Measurements from ENCODE around the gene NRXN2. TPM values are rescaled to one million over a fixed set of nuclear protein-coding genes. Genes with fewer than 3 reads are reported as not detected.
A peak's percentile ranks its signal among the peaks of the same experiment; 100 is the strongest.

The NRXN2 gene
- polyA plus RNA-seq, 4 donors: 15.1 to 55.2 (median 18.8) TPM

DNA sequence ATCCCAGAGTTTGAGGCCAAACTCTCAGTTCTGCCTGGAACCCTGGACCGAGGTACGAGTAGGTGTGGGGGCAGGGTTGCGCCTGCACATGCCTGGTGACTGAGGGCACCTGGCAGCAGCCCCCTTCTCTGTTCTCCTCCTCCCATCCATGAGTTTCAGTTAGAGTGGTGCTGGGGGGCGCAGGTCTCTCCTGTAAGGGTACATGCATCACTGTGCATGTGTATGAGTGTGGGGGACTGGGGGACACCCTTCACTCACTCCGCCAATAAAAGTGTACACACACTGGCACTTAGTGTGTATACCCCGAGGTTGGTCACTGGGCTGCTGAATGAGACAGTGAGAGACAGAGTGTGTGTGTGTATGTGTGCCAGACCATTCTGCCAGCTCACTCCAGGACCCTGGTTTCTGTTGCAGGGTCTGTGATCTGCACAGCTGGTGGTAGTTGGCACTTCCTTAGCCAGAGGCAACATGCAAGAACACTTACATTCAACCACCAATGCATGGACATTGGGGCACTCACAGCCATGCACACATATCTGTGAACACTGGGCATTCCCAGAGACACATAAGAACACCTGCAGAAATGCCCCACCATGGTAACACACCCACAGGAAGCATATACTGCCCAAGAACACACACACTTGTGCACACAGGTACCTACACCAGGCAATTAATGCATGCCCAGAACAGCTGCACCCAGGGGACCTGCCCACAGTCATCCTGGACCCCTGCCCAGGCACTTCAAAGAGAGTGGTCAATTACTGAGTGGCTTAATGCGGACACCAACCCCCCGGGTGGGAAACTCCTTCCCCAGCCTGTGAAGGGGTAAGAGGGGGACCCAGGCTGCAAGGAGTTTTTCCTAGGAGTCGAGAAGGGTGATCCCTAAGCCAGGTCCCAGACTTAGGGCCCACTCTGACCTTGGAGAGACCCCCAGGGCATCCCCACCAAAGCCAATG is 1.2 kb upstream of the NRXN2 start:
- no peak for DNase-seq (ENCODE audit: low read depth in 4 of 4, low spot score in 3 of 4)

DNA sequence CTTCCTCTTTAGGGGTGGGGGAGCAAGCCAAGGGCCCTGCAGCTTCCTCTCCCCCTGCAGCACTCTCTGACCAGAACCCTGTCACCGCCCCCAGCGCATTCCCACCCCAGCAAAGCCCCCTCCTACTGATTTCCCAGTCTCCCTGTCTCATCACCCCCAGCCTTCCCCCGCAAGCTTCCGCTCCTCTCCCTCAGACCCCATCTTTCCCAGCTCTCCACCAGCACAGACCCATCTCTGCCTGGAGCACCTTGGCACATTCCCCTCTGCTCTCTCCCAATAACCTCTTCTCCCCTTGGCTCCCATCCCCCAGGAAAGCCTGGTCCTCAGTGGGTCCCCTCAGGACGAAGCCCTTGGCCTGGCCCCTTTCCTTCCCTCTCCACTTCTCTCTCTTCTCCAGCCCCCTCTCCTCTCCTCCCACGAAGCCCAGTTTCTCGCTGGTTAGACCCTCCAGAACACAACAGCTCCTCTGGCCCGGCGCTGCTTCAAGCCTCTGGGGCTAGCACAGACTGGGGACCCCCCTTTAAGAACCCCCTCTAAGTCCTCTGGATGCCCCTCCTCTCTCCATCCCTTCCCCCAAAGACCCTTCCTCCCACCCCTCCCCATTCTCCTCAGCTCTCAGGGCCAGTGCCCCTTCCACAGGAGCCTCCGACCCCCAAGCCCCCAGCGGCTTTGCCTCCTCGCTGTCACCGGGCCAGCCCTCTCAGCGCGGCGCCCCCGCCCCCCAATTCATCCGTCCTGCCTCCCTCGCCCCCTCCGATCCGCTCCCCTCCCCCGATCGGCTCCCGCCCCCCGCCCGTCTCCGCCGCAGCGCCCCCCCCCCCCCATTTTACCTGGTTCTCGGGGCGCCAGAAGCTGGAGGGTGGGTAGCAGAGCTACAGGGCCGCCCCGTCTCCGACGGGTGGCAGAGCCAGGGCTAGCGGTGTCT is 594 bp downstream of the NRXN2 start:
- no peak for DNase-seq (ENCODE audit: low read depth in 4 of 4, low spot score in 3 of 4)

DNA sequence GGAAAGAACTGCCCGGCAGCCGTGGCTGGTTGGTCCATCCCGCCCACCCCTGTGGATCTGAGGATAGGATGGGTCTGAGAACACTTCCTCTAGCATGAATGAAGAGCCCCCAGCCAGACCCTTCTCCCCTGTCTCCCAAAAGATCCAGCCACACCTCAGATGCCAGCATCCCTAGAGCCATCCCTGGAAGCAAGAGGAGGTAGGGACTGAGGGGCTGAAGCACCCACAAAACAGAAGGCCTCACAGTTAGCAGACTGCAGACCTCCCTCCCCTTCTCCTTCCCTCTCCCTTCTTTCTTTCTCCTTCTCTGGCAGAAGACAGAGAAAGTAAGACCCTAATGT is 1.7 kb downstream of the NRXN2 start:
- DNase-seq (ENCODE audit: low read depth in 4 of 4, low spot score in 3 of 4): no peak

DNA sequence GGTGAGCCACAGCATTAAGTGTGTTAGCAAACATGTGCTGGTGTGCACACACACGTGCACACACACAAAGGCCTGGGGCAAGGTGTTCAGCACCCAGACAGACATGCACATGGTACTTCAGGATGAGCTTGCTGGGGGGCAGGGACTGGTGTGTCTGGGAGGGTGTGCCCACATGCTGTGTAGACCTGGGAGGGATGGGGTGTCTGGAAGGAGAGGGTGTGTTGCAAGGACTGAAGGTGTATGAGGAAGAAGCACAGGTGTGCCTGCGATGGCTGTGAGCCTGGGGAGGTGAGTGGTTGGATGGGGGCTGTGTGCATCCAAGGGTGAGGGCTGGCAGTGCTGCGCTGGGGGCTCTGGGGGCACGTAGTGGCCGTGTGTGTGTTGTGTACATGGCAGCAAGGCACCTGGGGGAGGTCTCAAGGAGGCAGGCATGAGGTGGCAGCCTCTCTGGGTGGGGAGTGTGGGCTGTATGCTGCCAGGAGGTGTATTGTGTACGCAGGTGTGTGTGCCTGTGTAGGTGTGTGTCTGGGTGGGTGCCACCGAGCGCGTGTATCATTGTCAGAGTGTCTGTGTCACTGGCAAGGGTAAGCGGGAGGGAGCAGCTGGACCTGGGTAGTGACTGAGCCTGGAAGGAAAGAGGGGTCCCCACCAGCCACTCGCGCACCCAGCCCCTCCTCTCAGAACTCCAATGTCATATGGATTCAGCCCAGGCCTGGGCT is 2.2 kb downstream of the NRXN2 start:
- DNase-seq (ENCODE audit: low read depth in 4 of 4, low spot score in 3 of 4): no peak

DNA sequence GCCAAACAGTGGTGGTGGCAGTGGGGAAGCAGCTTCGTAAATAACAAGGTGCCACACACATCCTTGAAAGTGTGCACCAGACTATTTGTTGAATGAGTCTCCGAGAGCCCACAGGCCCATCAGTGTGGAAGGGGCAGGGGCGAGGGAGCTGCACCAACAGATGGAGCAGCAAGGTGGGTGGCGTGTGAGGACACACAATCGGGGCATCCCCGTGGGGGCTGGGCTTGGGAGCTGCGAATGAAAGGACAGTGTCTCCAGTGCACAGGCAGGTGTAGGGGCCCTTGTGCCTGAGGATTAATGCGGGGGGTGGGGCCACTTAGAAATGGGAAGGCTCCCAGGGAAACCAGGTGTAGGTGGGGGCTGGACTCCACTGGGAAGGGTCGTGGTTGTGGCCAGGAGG is 2.8 kb downstream of the NRXN2 start:
- DNase-seq (ENCODE audit: low read depth in 4 of 4, low spot score in 3 of 4): no peak

DNA sequence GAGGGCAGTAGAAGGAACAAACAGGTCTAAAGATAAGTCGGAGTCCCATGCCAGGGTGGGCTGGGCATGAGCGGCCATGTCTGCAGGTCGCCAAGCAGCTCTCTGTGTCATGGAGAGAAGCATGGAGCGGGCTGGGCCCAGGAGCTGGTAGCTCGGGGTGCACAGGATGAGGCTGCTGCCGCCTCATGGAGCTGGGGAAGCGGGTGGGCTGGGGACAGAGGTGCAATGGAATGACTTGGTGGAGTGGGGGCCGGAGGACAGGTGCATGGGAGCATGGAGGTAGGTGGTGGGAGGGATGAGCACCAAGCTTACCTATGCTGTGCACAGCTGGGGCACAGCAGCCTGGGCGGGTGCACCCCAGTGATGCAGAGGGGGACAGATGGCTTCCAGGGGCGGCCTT is 3.6 kb downstream of the NRXN2 start:
- DNase-seq (ENCODE audit: low read depth in 4 of 4, low spot score in 3 of 4): no peak

DNA sequence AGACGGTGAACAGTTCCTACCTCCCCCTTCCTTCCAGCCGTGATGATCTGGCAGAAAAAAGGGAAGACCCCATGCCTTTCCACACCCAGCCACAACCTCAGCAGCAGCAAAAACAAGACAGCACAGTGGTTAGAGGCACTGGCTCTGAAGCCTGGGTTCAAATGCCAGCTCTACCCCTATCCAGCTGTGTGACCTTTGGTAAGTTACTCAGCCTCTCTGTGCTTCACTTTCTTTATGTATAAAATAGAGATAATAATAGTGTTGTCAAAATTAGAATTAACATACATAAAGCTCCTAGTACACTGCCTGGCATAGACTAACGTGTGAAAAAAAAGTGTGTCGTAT is 4.2 kb downstream of the NRXN2 start:
- no peak for DNase-seq (ENCODE audit: low read depth in 4 of 4, low spot score in 3 of 4)

DNA sequence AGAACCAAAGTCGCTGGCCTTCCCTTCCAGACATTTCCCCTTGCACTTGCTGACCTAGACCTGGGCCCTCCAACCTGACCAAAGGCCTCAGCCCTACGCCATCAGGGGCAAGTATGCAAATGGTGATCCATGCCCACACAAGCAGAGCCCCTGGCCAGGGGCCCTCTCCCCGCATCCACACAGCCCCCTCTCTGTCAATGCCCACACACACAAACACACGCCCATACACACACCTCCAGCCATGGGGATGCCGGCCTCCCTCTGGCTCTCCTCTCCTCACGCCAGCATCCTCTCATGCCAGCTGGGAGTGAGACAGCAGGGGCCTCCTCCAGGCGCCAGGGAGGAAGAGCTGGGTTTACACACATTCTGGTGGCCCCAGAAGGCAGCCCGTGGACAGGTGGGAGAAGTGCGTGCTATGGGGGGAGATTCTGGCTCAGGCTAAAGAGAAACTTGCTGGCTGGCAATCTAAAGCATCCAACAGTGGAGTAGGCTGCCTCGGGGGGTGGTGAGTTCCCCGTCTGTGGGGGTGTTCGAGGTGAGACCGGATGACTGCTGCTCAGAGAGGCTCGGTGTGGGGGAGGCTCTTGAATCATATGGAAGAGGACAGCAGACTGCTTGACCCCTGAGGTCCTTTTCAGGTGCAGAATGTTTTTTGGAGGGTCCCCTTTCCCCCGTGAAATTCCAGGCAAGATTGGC is 4.8 kb downstream of the NRXN2 start:
- no peak for DNase-seq (ENCODE audit: low read depth in 4 of 4, low spot score in 3 of 4)

DNA sequence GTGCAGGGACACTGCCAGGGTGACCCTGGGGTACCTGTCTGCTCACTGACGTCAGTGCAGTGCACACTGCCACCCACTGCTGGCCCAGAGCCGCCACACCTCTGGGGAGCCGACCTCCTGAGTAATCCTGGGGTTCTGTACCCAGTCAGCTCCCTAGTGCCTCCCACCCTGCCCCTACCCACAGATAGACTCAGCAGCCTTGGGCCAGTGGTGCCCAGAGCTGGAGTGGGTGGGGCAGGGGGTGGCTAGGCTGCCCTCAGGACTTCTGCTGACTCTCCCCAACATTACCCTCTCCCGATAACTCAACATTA is 5.8 kb downstream of the NRXN2 start:
- DNase-seq (ENCODE audit: low read depth in 4 of 4, low spot score in 3 of 4): no peak

DNA sequence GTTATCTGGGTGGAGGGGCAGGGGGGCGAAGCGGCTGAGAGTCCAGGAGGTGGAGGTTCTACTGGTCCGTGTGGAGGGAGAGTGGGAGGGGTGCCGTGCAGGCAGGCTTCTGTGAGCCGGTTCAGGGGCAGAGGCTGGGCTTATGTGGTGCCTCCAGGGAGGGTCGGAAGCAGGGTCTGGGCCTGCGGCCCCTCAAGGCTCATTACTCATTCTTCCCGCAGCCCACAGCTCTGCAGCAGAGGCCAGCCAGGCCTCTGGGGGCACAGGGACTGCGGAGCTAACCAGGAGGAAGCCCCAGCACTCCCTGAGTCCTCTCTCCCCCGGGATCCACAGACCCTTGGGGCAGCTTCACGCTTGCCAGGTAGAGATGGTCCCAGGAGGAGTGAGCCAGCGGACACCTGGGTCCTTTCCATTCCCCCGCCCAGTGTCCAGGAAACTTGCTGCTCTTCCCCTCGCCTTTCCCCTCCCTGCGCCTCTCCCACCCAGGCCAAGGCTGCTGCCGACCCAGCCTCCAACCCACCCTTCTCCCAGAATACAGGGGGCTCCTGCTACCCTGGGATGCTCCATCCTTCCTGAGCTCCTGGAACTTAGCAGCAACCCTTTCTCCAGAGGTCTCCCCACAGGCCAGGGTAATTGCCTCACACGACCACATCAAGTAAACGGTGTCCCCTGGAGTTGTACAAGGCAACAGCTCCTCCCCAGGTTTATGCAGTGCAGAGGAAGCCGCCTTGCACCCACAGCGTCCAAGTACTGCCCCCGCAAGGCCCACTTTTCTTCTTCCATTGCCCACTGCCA is 6.3 kb downstream of the NRXN2 start:
- DNase-seq (ENCODE audit: low read depth in 4 of 4, low spot score in 3 of 4): no peak

DNA sequence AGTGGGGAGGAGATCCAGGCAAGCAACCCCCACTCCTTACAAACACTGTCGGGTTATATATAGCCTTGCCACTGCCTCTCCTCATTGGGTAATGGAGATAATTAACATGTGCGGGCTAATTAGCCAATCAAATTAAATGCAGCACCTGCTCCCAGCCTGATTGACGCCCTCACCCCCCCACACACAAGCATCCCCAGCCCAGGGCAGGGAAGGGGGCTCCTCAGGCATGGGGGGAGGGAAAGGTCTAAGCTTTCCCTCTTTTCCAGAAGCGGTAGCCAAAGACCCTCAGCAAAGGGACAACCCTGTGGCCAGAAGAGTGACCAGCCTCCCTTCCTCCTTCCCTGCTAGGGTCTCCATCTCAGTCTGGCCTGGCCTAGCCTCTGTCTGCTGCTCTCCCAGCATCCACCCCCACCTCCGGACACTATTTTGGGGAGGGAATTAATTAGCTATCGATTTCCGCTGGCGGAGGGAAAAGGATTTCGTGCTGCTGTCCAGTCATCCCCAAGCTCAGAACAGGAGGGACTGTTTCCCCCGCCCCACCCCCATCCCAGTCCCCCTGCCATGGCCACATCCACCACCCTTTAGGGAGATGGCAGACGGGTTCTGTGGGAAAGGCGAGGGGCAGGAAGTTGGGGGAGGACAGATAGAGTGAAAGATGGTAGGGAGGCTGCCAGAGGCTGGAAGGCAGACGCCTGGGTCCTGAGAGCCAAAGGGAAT is 7.1 kb downstream of the NRXN2 start:
- no peak for DNase-seq (ENCODE audit: low read depth in 4 of 4, low spot score in 3 of 4)

DNA sequence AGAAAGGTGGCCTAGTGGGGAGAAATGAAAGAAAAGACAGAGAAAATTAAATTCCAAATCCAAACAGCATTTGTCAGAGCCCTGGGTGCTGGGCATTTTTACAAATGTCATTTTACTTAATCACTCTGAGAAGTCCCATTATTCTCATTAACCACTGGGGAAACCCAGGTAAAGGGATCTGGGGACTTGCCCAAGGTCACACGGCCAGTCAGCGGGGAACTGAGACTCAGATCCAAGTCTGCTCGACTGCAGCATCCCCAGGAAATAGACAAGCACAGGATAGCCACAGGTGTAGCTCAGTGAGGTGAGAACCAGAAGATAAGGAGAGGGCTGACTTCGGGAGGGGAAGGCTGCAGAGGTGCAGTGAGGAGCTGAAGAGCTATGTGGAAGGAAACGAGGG is 7.9 kb downstream of the NRXN2 start:
- DNase-seq (ENCODE audit: low read depth in 4 of 4, low spot score in 3 of 4): no peak

DNA sequence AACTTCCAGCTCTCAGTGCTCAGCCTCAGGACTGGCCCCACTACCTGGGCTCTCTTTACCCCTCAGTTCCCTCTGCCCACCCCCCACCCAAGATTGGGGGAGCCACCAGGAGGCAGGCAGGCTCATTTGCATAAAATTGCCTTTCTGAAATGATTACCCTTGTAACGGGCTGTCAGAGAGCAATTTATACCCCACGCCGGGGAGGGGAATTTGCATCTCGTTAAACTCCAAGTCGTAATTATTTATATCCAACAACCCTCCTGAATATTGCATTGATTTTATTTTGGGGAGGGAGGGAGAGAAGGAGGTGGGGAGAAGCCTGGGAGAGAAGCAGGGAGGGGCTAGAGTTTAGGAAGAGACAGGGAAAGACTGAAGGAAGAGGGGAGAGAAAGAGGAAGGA is 8.3 kb downstream of the NRXN2 start:
- DNase-seq (ENCODE audit: low read depth in 4 of 4, low spot score in 3 of 4): no peak

DNA sequence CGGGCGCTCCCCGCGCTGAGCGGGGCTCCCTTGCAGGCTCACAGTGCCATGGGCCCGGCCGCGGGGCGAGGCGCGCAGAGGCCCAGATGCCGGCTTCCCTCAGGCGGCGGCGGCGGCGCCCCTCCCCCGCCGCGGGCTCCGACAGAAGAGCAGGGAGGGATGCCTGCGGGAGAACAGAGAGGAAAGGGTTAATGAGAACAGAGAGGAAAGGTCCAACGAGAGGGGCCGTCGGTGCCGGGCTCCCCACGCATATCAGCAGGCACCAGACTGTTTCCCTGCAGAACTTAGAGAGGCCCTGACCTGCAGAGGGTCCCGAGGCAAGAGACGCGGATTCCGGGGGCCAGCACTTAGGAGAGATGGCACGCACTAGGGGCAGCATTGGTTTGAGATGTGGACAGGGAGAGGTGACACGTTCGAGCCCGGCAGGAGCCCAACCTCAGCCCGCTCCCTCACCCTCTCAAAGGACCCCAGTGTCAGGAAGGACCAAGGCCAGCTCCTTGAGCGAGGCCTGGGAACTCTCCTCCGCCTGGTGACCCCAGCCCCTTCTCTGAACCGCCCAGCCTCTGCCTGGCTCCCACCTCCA is 9.1 kb downstream of the NRXN2 start:
- DNase-seq (ENCODE audit: low read depth in 4 of 4, low spot score in 3 of 4): no peak

DNA sequence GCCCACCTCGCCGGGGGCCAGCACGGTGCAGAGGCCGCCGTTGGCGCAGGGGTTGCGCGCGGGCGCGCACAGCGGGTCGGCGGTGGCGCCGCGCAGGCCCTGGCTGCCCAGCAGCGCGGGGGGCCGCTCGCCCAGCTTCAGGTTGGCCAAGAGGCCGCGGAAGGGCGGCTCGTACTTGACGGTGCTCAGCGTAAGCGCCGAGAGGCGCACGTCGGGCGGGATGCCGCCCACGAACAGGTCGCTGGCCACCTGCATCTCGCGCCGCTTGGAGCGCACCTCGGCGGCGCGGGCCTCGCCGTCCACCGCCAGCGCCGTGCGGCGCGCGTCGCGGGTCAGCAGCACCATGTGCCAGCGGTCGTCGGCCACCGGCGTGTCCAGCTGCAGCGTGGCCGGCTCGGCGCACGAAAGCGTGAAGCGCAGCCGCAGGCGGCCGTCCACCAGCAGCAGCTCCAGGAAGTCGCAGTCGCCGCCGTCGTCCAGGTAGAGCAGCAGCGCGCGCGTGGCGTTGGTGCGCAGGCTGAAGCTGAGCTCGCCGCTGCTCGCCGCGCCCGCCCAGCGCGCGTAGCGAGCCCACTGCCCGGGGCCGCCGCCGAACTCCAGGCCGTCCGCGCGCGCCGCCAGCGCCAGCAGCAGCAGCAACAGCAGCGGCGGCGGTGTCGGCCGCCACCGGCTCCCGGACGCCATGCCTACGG is 9.8 kb downstream of the NRXN2 start:
- peak in 2 of 4 donors; percentile 46 to 53 for DNase-seq (ENCODE audit: low read depth in 4 of 4, low spot score in 3 of 4)

DNA sequence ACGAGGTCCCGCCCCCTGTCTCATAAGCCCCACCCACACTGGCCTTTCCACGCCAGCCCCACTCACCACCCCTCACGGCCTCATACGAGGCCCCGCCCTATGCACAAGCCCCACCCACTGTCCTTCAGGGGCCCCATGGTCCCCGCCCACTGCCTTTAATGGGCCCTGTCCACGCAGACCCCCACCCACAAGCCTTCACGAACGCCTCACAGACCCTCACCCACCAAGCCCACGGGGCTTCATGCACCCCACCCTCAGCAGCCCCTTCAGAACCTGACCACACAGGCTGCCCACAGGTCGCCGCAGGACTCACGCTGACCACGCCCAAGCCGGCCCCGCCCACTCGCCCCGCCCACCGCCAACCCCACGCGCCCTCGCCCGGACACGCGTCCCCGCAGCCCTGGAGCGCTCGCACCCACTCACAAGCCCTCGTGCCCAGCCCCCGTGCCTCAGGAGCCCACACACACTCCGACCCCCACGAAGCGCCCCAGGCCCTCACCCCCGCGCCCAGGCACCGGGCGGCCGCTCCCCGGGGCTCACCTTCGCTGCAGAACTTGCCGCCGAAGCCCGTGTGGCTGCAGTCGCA is 10.5 kb downstream of the NRXN2 start:
- DNase-seq (ENCODE audit: low read depth in 4 of 4, low spot score in 3 of 4): no peak

DNA sequence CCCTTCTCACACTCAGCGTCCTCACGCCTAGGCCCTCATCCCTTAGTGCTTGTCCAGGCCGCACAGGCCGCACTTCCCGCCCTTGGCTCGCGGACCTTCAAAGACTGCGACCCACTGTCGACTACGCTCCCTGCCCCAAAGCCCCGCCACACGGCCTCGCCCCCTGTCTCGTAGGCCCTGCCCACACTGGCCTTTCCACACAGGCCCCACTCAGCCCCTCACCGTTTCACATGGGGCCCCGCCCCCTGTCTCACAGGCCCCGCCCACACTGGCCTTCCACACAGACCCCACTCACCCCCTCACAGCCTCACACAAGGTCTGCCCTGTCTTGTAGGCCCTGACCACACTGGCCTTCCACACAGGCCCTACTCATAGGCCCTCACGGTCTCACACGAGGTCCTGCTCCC is 11.0 kb downstream of the NRXN2 start:
- no peak for DNase-seq (ENCODE audit: low read depth in 4 of 4, low spot score in 3 of 4)

Measured in left renal pelvis (tissue), 4 donors.